ENCODE measurements around the gene C2CD4D. TPM values are rescaled to one million over a fixed set of nuclear protein-coding genes. Genes with fewer than 3 reads are reported as not detected.
A peak's percentile ranks its signal among the peaks of the same experiment; 100 is the strongest.

The C2CD4D gene
- total and polyA plus RNA-seq, 8 donors: 0.35 to 1.2 (median 0.59) TPM

DNA sequence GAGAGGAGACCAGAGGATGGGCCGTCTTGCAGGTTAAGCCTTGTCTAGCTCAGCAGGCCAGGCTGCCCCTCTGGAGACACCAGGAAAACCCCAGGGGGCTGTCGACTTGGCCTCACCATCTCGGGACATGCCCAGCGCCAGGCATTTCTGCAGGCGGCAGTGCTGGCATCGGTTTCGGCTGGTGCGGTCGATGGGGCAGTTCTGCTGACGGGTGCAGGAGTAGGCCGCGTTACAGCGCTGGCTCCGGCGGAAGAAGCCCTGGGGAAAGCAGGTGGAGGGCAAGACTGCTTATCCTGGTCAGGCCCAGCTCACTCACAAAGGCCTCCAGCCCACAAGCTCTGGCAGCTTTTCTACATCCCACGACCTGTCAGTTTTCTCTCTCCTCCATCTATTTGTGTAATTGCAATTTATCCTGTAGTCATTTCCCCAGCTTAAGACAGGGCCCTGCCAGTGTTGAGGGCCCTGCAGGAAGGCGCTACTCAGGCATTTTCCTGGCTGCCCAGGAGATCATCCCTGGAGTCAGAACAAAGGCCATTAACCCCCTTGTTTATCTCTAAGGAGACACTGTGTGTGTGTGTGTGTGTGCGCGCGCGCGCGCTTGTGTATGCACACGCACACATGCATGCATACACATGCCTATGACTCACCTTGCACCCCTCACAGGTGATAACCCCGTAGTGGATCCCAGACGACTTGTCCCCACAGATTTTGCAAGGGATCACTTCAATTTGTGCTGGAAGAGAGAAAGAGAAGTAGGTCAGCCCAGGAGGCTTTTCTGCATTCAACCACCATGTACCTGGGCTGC, 22.9 kb downstream of the C2CD4D start:
- peaks cover 9 to 21% (median 18%) of the 10 kb centered on the region in 3 donors for H3K4me1 ChIP-seq
- peaks cover 0 to 59% (median 23%) of the 10 kb centered on the region in 3 donors for H3K36me3 ChIP-seq
- DNase-seq (peak in 2 of 6 donors; percentile 45 to 67), FAIRE-seq (no peak), ATAC-seq (no peak)
- H3K9me3 ChIP-seq: no peaks in the 10 kb centered on the region
- WGBS, 2 donors: 79 to 81% methylated on average over 26 of the region's 26 CpGs
- TF ChIP-seq, protein P1, sequence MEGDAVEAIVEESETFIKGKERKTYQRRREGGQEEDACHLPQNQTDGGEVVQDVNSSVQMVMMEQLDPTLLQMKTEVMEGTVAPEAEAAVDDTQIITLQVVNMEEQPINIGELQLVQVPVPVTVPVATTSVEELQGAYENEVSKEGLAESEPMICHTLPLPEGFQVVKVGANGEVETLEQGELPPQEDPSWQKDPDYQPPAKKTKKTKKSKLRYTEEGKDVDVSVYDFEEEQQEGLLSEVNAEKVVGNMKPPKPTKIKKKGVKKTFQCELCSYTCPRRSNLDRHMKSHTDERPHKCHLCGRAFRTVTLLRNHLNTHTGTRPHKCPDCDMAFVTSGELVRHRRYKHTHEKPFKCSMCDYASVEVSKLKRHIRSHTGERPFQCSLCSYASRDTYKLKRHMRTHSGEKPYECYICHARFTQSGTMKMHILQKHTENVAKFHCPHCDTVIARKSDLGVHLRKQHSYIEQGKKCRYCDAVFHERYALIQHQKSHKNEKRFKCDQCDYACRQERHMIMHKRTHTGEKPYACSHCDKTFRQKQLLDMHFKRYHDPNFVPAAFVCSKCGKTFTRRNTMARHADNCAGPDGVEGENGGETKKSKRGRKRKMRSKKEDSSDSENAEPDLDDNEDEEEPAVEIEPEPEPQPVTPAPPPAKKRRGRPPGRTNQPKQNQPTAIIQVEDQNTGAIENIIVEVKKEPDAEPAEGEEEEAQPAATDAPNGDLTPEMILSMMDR (IDR thresholded peaks at IDR 0.05): no peak
- no peak overlapping the region for H3K4me3 ChIP-seq
- H3K27ac ChIP-seq: no peak overlapping the region
- H3K27me3 ChIP-seq: no peaks in the 10 kb centered on the region
- intact Hi-C loops (cut with DNase I): no loop called here

DNA sequence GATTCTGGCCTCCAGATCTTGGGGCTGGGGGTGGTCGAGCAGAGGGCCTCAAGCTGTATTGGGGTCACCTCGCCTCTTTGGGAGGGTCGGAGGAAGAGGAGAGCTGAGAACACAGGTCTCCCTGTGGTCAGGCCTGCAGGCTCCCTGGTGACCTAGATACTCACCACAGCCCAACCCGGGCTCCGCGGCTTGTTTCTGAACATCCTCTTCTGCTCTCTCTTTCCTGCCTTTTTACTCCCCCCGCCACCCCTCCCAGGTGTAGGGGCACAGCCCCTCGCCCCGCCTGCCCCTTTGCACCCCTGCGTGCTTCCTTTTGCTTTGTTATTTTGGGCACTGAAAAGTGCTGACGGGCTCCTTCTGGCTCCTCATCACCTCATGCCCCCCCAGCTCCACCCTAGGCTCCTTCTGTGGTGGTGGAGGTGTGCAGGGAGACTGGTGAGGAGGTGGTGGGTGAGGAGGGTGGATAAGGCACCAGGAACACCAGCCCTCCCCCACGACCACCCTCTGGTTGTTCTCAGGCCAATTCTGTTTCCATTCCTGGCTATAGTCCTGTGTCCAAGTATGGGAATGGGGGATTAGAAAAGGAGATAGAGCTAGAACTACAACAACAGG, 23.8 kb downstream of the C2CD4D start:
- FAIRE-seq (no peak), ATAC-seq (no peak), DNase-seq (peak in 2 of 6 donors; percentile 38 to 47)
- Histone ChIP-seq H3K27ac (no peak overlapping the region), H3K4me3 (no peak overlapping the region), H3K27me3 (no peaks in the 10 kb centered on the region), H3K9me3 (no peaks in the 10 kb centered on the region), H3K36me3 (peaks cover 0 to 68% (median 23%) of the 10 kb centered on the region in 3 donors), H3K4me1 (peaks cover 9 to 14% (median 12%) of the 10 kb centered on the region in 3 donors)
- TF ChIP-seq, protein P1 (IDR thresholded peaks at IDR 0.05): no peak
- 85 to 96% methylated on average over 12 of the region's 12 CpGs for WGBS, 2 donors
- intact Hi-C loops (cut with DNase I): no loop called here

DNA sequence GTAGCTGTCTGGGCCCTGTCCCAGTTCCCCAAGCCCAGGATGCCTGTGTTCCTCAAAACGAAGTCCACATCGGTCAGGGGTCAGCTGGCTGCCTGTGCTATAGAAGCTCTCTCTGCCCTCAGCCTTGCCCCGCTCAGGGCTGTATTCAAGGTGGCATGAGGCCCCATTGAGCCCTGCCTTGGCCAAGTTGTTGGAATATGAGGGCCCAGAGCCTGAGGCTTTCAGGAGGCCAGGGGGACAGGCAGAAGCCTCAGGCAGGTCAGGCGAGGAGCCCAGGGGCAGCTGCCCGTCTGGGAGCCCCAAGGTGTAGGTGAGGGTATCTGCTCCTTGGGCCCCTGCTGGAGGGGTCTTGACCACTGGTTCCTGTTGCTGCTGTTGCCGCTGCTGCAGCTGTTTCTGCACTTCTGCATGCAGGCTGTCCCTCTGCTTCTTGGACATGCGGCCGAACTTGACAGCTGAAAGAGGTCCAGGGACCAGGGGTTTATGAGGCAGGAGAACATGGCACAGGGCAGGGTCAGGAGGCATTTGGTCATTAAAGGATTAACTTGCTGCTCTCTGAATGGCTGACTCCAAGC, 24.6 kb downstream of the C2CD4D start:
- intact Hi-C loops (cut with DNase I): no loop called here
- Histone ChIP-seq H3K4me1 (peaks cover 4 to 10% (median 9%) of the 10 kb centered on the region in 3 donors), H3K4me3 (no peak overlapping the region), H3K27me3 (no peaks in the 10 kb centered on the region), H3K27ac (no peak overlapping the region), H3K36me3 (peaks cover 0 to 69% (median 23%) of the 10 kb centered on the region in 3 donors), H3K9me3 (no peaks in the 10 kb centered on the region)
- DNase-seq (peak in 2 of 6 donors; percentile 35 to 61), FAIRE-seq (no peak), ATAC-seq (no peak)
- 89 to 90% methylated on average over 8 of the region's 8 CpGs for WGBS, 2 donors
- TF ChIP-seq, protein P1 (IDR thresholded peaks at IDR 0.05): no peak

DNA sequence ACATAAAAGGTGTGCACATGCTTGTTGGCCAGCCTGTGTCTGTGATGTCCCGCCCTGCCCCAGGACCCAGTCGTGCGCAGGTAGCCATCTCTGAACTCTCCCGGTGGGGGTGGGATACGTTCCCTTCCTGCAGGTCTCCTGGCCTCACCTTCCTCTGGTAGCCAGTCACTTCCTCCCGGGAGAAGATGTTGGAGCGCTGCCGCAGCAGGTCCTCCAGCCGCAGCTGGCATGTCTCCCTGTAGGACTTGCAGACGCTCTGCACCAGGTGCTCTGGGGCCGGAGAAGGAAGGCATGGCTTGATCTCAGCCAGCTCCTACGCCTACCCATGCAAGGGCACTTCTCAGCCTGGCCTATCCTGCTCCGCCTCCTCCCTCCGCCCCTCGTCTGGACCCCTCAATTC, 25.2 kb downstream of the C2CD4D start:
- Histone ChIP-seq H3K27ac (no peak overlapping the region), H3K4me1 (peaks cover 0 to 16% (median 8%) of the 10 kb centered on the region in 3 donors), H3K4me3 (no peak overlapping the region), H3K9me3 (no peaks in the 10 kb centered on the region), H3K27me3 (no peaks in the 10 kb centered on the region), H3K36me3 (peaks cover 0 to 69% (median 23%) of the 10 kb centered on the region in 3 donors)
- TF ChIP-seq, protein P1 (IDR thresholded peaks at IDR 0.05): no peak
- ATAC-seq (no peak), DNase-seq (peak in 2 of 6 donors; percentile 49 to 63), FAIRE-seq (no peak)
- 89 to 91% methylated on average over 15 of the region's 15 CpGs for WGBS, 2 donors
- intact Hi-C loops (cut with DNase I): no loop called here

All from pancreas (tissue), 10 donors.